Type B pancreatic cell (in vitro differentiated cells): ENCODE data around the gene ARHGAP15. TPM values are rescaled to one million over a fixed set of nuclear protein-coding genes. Genes with fewer than 3 reads are reported as not detected.
"Not testable (repeated sequence)": the region's sequence is repeated elsewhere in the genome, so short reads cannot be mapped to it uniquely, and the experiment has no call there.

Experiments
- DNase-seq: peaks from one replicate; pipeline ENCODE4 v3.0.0; 2021; ENCODE audit warnings: mixed read lengths; ENCODE audit not compliant: unreplicated experiment; ENCODE audit errors: extremely low spot score
- H3K27ac Mint-ChIP-seq: 2 replicates; pipeline ENCODE4 v1.8.0; 2021; ENCODE audit warnings: mild to moderate bottlenecking, mixed read lengths
- H3K27me3 Mint-ChIP-seq: 2 replicates; pipeline ENCODE4 v1.8.0; 2021; ENCODE audit warnings: mixed read lengths
- H3K36me3 Mint-ChIP-seq: 2 replicates; pipeline ENCODE4 v1.8.0; 2021; ENCODE audit warnings: mixed read lengths
- H3K4me1 Mint-ChIP-seq: one replicate; pipeline ENCODE4 v1.8.0; 2021; ENCODE audit warnings: mixed read lengths; ENCODE audit not compliant: unreplicated experiment
- H3K4me3 Mint-ChIP-seq: 2 replicates; pipeline ENCODE4 v1.8.0; 2021; ENCODE audit warnings: mild to moderate bottlenecking, mixed read lengths
- H3K9me3 Mint-ChIP-seq: 2 replicates; pipeline ENCODE4 v1.8.0; 2021; ENCODE audit warnings: mixed read lengths
- total RNA-seq: library from RNA; stranded (reverse); gene quantifications from 2 replicates; pipeline ENCODE4 v1.2.1, GENCODE V29; 2021; ENCODE audit warnings: low replicate concordance
- TF ChIP-seq, protein P1 (sequence below): fragments of 200-600 bp; sonication (generic); conservative IDR thresholded peaks from 2 replicates; pipeline ENCODE4 v1.5.0; 2021; ENCODE audit warnings: antibody characterized with exemption, mild to moderate bottlenecking

The ARHGAP15 gene
- total RNA-seq, 1 donor from 2014 or later = not detected

DNA sequence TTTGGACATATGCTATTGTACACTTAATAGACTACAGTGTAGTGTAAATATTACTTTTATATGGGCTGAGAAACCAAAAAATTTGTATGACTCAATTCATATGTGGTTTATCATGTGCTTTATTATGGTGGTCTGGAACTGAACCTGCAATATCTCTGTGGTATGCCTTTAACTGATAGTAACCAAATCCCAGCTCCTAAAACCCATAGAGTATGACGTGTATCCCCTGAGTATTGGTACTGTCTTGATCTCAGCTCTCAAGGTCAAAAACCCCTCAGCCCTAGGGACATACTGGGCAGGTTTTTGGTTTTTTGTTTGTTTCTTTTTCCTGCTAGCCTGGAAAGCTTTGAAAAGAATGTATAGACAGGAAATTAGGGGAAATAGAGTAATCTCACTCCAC, 42.2 kb upstream of the ARHGAP15 start:
- no peak for DNase-seq
- no peaks in the 10 kb centered on the region for H3K36me3 Mint-ChIP-seq
- no peaks in the 10 kb centered on the region for H3K27me3 Mint-ChIP-seq
- TF ChIP-seq, protein P1, sequence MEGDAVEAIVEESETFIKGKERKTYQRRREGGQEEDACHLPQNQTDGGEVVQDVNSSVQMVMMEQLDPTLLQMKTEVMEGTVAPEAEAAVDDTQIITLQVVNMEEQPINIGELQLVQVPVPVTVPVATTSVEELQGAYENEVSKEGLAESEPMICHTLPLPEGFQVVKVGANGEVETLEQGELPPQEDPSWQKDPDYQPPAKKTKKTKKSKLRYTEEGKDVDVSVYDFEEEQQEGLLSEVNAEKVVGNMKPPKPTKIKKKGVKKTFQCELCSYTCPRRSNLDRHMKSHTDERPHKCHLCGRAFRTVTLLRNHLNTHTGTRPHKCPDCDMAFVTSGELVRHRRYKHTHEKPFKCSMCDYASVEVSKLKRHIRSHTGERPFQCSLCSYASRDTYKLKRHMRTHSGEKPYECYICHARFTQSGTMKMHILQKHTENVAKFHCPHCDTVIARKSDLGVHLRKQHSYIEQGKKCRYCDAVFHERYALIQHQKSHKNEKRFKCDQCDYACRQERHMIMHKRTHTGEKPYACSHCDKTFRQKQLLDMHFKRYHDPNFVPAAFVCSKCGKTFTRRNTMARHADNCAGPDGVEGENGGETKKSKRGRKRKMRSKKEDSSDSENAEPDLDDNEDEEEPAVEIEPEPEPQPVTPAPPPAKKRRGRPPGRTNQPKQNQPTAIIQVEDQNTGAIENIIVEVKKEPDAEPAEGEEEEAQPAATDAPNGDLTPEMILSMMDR = no peak
- no peaks in the 10 kb centered on the region for H3K9me3 Mint-ChIP-seq
- H3K4me1 Mint-ChIP-seq = no peaks in the 10 kb centered on the region
- H3K27ac Mint-ChIP-seq = no peak overlapping the region
- H3K4me3 Mint-ChIP-seq = no peak overlapping the region

DNA sequence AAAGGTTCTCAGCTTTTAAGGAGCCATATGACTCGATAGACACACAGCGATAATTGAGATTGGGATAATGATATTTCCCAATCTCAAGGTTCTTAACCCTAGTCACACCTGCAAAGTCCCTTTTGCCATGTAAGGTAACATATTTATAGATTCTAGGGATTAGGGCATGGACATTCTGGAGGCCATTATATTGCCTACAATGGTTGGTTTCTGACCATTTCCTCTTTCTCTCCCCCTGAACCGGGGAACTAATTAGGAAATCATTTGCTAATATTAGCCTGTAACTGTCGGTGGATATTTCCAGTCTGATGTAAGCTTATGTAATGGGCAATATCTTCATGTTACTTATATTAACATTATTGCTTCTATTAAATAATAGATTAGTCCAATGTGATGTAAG, 40.8 kb upstream of the ARHGAP15 start:
- no peaks in the 10 kb centered on the region for H3K4me1 Mint-ChIP-seq
- H3K27me3 Mint-ChIP-seq = no peaks in the 10 kb centered on the region
- no peak overlapping the region for H3K27ac Mint-ChIP-seq
- H3K36me3 Mint-ChIP-seq = no peaks in the 10 kb centered on the region
- H3K9me3 Mint-ChIP-seq = no peaks in the 10 kb centered on the region
- no peak for DNase-seq
- TF ChIP-seq, protein P1 = no peak
- no peak overlapping the region for H3K4me3 Mint-ChIP-seq

GRCh38 chr2:143089520-143089919, 39.7 kb upstream of the ARHGAP15 start:
- not testable (repeated sequence) for H3K27me3 Mint-ChIP-seq, H3K4me1 Mint-ChIP-seq, H3K9me3 Mint-ChIP-seq, DNase-seq, H3K4me3 Mint-ChIP-seq, H3K27ac Mint-ChIP-seq, H3K36me3 Mint-ChIP-seq

- H3K9me3 Mint-ChIP-seq = no peaks in the 10 kb centered on the region
- no peaks in the 10 kb centered on the region for H3K4me1 Mint-ChIP-seq
- no peak for DNase-seq
- H3K4me3 Mint-ChIP-seq = no peak overlapping the region
- H3K36me3 Mint-ChIP-seq = no peaks in the 10 kb centered on the region
- H3K27ac Mint-ChIP-seq = no peak overlapping the region
- TF ChIP-seq, protein P1 = peak; percentile 84
- H3K27me3 Mint-ChIP-seq = peaks cover 8% of the 10 kb centered on the region
Observed at GRCh38 chr2:143110758-143111428, 18.3 kb upstream of the ARHGAP15 start.

- Mint-ChIP-seq H3K9me3 (peaks cover 3% of the 10 kb centered on the region), H3K36me3 (no peaks in the 10 kb centered on the region), H3K27ac (no peak overlapping the region), H3K27me3 (peaks cover 6% of the 10 kb centered on the region), H3K4me3 (no peak overlapping the region), H3K4me1 (no peaks in the 10 kb centered on the region)
- DNase-seq = no peak
- TF ChIP-seq, protein P1 = no peak
Observed at GRCh38 chr2:143117225-143117624, 12.0 kb upstream of the ARHGAP15 start.

DNA sequence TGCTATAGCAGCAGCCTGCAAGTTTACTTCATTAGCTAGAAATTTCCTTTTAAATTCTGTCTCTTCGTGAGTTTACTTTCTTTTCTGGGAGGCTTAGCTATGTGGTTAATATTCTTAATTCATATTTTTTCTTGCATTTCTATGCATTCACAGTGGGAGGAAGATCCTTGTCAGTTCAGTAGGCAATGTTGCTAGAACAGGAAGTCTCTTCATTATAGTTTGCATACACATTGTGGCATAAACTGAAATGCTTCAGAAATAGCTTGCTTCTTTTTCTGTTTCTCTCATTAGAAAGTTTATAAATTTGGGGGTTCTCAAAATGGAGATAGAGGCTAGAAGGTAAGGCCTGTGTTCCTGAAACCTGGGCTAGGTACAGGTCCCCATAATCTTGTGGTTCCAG, 8.1 kb upstream of the ARHGAP15 start:
- Mint-ChIP-seq H3K27me3 (peaks cover 3% of the 10 kb centered on the region), H3K4me3 (no peak overlapping the region), H3K27ac (no peak overlapping the region), H3K4me1 (no peaks in the 10 kb centered on the region), H3K36me3 (no peaks in the 10 kb centered on the region), H3K9me3 (peaks cover 3% of the 10 kb centered on the region)
- no peak for DNase-seq
- TF ChIP-seq, protein P1 = no peak
